IMR-90 (cell line): ENCODE measurements around the gene NSUN4.
"Not testable (repeated sequence)": the region's sequence is repeated elsewhere in the genome, so short reads cannot be mapped to it uniquely, and the experiment has no call there.

Experiments
- CTCF ChIP-seq: conservative IDR thresholded peaks from 2 replicates; pipeline ENCODE4 v1.5.1; 2012; ENCODE audit warnings: mild to moderate bottlenecking, low read depth, low read length, improper control_type of control experiment
- NFE2L2 ChIP-seq: fragments of 150-350 bp; IDR thresholded peaks from 2 replicates; pipeline ENCODE4 v1.6.1; 2016; ENCODE audit warnings: low read depth, mild to moderate bottlenecking, low read length
- RAD21 ChIP-seq: IDR thresholded peaks from 2 replicates; pipeline ENCODE4 v1.6.1; 2012; ENCODE audit warnings: low read length, improper control_type of control experiment
- RFX5 ChIP-seq: IDR thresholded peaks from 2 replicates; pipeline ENCODE4 v1.8.0; 2012; ENCODE audit warnings: low read depth, mild to moderate bottlenecking, low read length, moderate library complexity
- USF2 ChIP-seq: fragments of 150-350 bp; IDR thresholded peaks from 2 replicates; pipeline ENCODE4 v1.6.1; 2017; ENCODE audit warnings: mild to moderate bottlenecking, antibody characterized with exemption, low read length, low read depth

GRCh38 chr1:46330381-46330780 lies 10.2 kb upstream of the NSUN4 start:
- TF ChIP-seq NFE2L2, CTCF, USF2, RAD21, RFX5: not testable (repeated sequence)
